GM12874 (cell line): ENCODE measurements around the gene ILDR2.

Experiments
- CTCF ChIP-seq: IDR thresholded peaks from 2 replicates; pipeline ENCODE4 v1.5.1; 2011; ENCODE audit warnings: low read depth, mild to moderate bottlenecking, control low read depth, low read length, moderate library complexity; ENCODE audit not compliant: insufficient read depth

ILDR2 gene

GRCh38 chr1:166918956-166919316 lies 56.4 kb downstream of the ILDR2 start:
- no peak for TF ChIP-seq CTCF

- TF ChIP-seq CTCF: no peak
Measured at GRCh38 chr1:166918088-166918955, 57.0 kb downstream of the ILDR2 start.

- TF ChIP-seq CTCF: no peak
Measured at GRCh38 chr1:166915941-166916340, 59.4 kb downstream of the ILDR2 start.

GRCh38 chr1:166915042-166915441 lies 60.3 kb downstream of the ILDR2 start:
- TF ChIP-seq CTCF: no peak

GRCh38 chr1:166914111-166914510 lies 61.2 kb downstream of the ILDR2 start:
- no peak for TF ChIP-seq CTCF

GRCh38 chr1:166911624-166912023 lies 63.7 kb downstream of the ILDR2 start:
- no peak for TF ChIP-seq CTCF

GRCh38 chr1:166910396-166910994 lies 64.8 kb downstream of the ILDR2 start:
- TF ChIP-seq CTCF: peak; percentile 65
